Activated CD4-positive, CD25-positive, alpha-beta regulatory T cell (primary cell): ENCODE measurements around the gene GRM4.

Experiments
- DNase-seq, 4 experiments: peaks; one replicate each; lab custom pipeline; 2025; lab: John Stamatoyannopoulos, UW

GRM4 gene

DNA sequence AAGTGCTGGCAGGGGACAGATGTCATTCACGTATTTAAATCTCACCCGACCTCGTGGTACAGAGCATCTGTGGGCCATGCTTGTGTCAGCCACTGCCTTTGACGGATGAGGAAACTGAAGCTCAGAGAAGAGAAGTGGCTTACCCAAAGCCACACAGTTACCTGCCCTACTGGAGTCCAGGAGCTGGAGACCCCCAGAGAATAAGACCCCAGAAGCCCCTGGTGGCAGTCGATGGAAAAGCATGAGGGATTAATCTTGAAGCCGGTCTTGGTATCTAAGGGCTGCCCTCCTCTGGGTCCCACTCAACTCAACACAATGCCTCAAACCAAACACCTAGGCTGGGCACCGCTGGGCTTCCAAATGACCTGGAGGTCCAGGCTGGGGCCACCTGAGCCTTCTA is 83.1 kb downstream of the GRM4 start:
- DNase-seq: no peak

DNA sequence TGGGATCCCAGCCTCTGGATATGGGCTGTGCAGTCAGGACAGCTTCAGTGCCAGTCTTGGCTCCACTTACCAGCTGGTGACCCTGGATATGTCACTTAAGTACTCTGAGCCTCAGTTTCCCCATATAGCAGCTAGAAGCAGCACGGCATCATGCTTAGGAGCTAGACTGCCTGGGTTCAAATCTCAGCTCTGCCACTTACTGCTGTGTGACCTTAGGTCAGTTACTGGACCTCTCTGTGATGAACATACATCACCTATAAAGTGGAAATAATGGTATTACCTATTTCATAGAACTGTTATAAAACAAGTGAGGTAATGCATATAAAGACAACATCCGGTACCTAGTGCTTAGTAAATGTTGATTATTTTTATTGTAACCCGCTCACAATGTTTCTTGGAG is 83.7 kb downstream of the GRM4 start:
- DNase-seq: no peak

DNA sequence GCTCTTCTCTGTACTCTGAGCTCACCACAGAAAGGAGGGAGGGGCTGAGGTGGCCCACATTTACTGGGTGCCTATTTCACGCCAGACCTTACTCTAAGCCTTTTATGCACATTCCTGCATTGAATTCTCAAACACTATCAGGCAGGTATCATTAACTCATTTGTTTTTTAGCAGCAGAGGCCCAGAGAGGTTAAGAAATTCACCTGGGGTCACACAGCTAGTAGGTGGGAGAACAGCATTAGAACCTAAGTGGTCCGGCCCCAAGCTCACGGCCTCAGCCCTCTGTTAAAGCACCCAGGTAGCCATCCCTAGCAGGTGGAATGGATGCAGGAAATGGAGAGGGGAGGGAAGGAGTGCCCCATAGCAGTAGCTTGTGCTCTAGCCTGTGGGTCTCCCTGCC is 84.5 kb downstream of the GRM4 start:
- DNase-seq: no peak

DNA sequence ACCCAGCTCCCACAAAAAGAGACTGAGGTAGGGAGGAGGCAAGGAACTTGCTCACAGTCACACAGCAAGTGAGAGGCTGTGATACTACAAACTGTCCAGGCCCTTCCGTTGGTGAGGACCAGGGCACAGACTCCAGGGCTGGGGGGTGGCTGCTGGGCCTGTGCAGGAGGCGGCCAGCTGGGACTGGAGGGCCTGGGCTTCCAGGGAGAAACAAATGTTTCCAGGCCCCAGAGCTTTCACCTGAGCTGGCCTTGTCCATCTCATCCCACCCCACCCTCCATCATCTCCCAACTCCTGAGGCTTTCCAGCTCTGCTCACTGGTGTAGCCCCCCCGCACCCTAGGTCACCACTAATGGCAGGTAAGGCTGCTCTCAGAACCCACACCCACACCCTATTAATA is 86.0 kb downstream of the GRM4 start:
- no peak for DNase-seq

DNA sequence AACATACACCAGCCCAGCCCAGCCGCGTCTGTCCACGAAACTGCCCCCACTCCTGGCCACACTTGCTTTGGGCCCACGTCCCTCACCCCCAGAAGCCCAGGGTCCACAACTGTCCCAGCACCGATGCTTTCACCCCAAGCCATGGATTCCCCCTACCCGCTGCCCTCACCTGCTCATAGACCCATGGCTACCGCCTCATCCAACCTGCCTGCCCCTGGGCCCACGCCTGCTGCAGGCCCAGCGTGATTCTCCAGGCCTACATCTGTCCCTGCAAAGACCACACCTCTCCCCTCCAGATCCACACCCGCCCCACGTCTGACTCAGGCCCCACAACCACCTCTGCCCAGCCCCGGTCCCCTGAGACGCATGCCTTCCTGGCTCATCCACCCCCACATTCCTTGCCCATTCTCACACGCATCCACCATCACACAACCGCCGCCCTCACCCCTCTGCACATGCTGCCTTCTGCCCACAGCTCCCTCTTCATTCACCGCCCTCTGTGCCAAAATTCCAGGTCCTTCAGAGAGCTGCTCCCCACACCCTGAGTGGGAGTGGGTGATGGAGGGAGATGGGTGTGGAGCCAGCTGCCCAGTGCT is 86.7 kb downstream of the GRM4 start:
- DNase-seq: no peak

DNA sequence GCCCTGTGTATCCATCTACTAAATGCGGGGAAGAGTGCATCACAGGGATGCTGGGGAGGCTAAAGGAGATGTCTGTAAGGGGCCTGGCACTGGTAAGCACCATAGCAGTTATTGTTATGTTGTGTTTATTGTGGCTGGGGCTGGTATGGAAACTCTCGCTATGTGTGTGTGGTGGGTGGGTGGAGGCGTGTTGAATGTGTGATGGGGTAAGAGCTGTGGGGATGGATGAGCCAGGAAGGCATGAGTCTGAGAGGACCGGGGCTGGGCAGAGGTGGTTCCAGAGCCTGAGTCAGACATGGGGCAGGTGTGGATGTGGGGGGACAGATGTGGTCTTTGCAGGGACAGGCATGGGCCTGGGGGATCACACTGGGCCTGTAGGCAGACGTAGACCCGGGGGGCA is 88.1 kb downstream of the GRM4 start:
- DNase-seq: no peak

DNA sequence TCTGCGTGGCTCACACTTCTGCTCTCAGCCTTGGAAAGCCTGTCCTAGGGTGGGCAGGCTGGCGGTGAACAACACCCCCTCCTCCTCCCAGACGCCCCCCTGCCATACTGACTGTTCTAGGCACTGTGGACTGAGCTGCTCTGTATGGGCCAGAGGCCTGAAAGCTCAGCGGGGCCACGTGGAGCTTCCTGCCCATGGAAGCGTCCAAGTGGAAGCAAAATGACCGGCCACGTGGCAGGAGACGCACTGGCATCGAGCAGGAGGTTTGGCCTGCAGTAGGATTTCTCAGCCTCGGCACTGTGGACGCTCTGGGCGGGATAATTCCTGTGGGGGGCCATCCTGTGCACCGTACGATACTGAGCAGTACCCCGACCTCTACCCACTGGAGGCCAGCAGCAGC is 88.7 kb downstream of the GRM4 start:
- no peak for DNase-seq

DNA sequence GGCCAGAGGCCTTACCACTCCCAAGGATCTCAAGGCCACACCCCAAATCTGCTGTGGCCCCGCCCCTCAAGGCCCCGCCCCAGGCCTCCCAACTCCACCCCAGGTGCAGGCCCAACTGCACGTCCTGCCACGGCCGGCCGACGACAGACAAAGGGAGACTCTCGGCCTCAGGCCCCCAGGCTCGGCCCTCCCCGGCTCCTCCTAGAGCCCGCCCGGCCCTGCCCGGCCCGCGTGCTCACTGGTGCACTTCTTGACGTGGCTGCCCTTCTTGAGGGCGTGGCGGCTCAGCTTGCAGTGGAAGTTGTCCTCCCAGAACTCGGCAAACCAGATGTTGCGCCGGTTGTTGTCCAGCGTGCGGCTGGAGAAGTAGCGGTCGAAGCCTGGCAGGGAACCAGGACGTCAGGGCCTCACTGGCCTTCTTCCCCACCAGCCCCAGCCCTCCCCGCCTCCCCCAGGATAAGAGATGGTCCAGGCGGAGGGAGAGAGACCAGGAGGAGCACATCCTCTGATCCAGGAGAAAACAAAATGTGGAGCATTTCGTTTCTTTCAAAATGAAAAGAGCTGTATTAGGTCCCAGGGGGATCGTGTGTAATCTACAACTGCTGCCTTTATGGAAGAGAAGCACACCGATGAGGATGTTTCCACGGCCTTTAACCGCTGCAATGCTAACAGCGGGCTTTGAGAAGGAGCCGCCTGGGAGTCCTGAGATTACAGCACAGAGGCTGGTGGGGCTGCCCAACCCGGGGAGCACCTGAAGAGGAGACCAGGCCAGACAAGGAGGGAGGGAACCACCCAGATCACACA is 89.4 kb downstream of the GRM4 start:
- no peak for DNase-seq

DNA sequence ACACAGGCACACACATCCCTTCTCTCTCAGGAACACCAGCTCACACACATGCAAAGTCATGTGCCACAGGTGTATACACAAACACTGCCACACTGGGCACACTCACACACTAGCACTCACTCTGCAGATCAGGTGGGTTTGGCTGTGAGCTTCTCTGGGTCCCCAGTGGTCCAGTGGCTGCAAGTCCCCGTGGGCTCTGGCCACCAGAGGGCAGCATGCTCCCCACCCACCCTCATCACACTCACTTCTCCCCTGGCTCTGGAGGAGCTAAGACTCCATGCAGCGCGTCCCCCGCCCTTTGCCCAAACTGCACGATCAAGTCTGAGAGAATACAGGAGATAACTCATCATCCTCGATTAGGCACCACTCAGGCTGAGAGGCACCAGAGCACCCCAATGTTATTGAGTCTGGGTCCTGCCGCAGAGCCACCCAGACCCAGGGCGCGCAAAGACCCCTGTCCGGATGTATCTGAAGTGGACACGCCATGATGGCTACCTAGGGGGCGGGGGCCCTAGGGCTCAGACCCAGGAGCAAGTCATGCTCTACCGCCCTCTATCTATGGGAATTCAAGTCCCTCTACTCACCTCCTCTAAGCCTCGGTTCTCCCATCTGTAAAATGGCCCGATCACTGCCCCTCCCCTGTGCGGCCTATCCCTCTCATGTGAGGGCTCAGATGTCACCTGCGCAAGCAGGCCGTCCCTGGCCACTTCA is 90.5 kb downstream of the GRM4 start:
- DNase-seq: peak in 3 of 4 experiments; percentile 26 to 47 (median 31)

DNA sequence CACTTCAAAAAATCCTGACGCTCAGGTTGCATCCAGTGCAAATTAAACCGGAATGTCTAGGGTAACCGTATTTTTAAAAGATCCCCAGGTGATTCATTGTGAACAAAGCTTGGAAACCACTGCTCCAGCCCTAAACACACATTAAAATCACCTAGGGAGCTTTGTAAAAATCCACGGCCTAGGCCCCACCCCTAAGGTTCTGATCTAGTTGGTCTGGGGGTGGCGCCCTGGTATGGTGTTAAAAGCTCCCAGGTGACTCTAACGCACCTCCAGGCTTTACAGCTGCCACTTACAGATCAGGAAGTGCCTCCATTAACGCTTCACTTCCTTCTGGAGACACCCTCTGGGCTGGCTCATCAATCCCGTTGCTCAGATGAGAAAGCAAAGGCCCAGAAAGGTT is 92.2 kb downstream of the GRM4 start:
- DNase-seq: no peak

DNA sequence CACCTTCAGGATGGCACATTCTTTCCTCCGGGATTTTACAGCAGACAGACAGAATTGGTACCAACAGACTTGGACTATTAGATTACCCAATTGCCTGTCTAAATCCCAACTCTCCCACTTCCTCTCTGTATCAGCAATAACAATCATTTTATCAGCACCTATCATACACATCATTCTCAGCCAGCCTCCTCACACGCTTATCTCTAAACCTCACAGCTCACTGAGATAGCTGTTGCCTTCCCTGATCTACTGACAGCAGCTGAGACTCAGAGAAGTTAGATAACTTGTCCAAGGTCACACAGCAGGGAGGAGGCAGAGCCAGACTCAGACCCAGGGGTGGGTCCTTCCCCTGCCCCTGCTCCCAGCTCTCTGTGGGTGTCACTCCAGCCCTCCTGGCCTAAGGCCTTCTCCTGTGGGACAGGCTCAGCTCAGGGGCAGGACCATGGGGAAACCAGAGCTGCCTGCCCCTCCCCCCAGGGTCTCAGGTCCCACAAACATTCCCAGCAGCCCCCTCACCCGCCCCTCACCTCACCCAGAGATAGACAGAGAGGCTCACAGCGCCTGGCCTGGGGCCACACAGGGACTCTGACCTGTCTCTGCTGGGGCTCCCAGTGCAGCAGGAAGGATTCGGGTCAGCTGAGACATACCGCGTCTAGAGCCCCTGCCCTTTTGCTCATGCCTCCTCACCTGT is 92.8 kb downstream of the GRM4 start:
- DNase-seq: no peak

DNA sequence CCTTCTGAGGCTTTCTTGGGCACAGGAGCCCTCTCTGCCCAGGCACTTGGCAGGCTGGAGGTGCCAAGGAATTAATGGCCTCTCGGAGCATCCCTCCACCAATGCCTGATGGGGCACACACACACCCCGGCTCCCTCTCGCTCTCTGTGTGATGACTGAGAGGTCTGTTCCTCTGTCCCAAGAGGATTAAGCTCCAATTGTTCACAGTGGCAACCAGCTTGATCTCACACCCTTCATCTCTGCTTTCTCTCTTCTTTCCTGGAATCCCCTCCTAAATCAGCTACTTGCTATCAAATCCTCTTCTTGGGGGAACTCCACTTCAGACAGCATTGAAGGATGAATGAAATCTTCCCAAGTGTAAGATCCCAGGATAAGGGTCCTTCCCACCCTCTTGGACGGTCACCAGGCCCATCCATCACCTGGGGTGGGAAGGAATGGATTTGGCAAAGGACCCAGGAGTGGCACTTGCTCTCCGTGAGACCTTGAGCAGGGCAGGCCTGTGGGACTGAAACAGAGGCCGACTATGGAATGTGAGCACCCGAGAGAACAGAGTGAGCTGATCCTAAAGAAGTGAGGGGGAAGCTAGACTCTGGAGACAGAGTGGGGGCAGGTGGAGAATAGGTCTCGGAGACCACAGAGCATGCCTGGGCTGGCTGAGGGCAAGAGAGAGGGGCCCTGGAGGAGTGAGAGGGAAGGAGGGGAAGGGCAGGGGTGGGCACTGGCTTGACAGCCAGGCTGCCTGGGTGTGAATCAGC is 93.6 kb downstream of the GRM4 start:
- no peak for DNase-seq

DNA sequence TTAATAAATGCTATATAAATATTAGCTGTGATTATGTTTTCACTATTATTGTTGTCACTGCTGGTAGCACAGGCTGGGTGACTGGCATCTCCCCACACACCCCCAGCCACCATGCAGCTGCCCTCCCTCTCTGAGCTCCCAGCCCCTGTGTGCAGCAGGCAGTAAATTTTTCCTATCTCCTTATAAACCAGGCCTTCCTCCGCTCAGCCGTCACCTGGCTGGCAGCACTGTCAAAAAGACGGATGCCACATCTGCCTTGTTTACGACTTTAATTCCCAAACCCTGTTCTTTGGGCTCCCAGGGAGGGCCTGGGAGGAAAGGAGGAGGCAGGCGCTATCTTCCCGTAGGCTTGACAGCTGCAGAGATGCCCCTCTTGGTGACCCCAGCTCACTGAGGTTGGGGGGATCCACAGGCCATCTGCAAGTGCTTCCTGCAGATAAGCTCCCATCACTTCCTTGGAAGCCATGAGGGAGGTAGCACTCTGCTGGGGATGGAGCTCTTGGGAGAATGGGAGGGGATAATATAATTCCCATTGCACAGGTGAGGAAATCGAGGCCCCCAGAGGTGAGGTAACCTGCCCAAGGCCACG is 94.5 kb downstream of the GRM4 start:
- DNase-seq: no peak

DNA sequence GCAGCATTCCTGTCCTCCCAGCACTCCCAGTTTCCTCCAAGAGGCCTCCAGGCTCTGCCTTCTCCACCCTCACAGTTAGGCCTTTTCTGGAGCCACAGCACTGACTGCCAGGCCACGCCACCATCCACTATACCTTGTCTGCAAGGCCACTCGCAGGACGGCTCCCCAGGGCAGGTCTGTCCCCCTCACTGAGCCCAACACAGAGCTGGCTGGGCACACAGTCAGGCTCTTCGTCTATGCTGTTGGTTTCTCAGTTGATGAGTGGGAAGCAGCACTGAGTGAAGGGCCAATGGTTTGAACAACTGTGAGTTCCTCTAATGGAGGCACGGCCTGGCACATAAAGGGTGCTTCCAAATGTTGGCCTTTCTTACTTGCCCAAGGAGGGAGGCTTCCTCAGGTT is 95.2 kb downstream of the GRM4 start:
- DNase-seq: no peak

DNA sequence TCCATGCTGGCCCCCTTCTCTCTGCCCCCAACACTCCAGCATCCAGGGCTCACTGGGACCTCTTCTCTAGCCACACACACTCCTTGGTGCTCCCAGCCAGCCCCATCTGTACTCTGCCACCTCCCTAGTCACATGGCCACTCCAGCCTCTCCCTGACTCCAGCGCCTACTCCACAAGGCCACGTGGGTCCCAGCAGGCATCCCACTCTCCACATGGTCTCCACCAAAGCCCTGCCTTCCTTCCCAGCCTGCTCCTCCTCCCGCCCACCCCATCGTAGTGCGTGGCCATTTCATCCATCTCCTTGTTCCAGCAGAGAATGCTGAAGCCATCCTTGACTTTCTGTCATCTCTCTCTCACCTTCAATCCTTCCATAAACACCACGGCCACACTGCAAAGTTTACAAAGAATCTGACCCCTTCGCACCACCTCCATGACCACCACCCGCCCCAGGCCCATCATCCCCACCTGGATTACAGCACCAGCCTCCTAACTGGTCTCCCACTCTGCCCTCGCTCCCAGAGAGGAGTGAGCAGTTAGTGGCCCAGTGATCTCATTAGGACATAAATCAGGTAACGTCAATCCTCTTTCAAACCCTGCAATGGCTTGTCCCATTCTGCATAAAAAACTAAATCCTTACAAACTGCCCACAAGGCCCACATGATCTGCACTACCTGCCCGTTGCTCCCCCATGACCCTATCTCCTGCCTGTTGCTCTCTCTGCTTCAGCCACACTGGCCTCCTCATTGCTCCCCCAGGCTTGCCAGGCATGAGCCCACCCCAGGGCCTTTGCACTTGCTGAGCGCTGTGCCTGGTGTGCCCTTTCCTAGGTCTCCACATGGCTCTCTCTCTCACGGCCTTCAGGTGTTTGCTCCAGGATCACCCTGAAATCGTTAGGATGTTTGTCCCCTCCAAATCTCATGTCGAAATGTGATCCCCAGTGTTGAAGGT is 96.2 kb downstream of the GRM4 start:
- DNase-seq: no peak

DNA sequence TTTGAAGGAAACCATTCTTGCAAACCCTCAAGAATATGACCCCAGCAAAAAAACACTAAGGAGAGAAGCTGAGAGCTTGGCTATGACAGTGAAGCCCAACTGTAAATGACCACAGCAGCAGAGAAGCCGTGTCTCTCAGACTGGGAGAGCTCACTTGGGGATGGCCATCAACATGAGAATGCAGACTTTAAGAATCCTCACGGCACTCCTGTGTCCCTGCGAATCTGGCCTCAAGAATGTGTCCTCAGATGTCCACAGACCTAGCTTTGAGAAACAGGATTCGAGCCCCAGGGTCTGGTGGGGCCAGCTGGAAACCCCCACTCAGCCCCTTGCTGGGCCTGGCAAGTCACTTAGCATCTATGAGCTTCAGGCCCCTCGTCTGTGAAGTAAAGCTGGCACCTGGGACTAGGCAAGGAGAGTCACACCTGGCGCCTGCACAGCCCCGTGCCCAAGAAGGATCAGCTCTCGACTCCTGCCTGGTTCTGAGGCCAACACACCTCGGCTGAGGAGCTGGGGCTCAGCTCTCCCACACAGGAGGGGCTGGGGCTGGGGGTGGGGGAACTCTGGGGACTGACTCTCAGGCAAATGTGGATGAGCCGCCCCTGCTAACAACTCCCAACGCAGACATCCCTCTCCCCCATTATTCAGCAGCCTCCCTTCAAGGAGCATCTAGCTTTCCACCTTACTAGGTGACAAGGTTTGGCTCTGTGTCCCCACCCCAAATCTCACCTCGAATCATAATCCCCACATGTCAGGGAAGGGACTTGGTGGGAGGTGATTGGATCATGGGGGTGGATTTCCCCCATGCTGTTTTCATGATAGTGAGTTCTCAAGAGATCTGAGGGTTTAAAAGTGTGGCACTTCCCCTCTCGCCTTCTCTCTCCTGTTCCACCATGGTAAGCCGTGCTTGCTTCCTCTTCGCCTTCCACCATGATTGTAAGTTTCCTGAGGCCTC is 97.7 kb downstream of the GRM4 start:
- DNase-seq: no peak

DNA sequence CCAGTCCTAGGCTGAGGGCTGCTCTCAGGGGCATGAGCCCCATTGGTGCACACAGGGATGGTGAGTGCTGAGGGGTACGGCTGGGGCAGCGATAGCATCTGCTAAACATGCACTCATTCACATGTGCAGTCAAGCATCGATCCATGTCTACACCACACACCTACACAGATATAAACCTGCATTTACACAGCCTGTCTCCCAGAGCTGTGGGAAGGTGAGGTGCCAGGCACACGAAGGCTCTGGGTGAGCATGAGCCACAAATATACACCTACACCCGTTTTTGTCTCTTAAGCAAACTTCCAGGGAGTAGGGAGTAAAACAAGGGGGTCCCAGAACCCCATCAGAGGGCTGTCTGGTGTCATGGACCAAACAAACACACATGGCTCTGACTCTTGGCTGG is 99.3 kb downstream of the GRM4 start:
- no peak for DNase-seq

DNA sequence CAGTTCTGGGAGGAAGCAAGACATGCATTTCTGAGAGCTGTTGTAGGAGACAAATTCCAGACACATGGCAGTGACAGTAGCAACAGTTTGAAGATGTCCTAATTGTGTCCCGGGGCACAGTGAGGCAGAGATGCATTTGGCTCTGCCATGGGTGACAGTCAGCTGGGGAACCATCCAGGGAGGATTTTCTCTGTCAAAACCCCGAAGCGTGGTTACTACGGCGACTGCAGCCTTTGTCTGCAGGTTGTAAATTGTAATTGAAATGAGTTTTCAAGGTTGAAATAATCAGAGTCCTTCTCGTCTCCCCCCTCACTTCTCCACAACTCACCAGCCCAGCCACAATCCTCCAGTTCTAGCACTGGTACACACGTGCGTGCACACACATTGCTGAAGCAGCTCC is 100.1 kb downstream of the GRM4 start:
- no peak for DNase-seq

DNA sequence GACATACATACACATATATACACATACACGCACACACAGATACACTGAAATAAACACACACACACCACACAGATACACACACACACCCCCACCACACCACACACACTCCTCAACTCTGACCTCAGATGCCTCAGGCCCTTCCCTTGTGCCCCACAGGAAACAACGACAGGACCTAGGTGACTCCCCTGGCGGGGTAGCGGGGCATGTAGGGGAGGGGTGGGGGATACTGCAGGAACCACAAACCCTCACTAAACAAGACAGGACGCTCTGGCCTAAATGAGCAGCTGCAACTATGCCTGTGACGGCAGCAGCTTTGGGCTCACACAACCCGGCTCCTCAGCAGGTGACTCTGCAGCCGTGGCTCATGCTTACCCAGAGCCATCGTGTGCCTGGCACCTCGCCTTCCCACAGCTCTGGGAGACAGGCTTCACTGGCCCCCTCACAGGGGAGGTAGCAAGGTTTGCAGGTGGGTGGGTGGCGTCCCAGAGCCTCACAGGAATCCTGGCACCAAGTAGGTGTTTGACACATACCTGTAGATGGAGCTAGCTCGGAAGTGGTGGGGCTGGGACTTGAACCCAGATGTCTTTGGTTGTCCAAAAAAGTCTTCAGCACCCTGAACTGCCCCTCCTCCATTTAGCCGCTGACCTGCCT is 100.8 kb downstream of the GRM4 start:
- no peak for DNase-seq
